ENCODE results near the gene ZNF821.
"Not testable (repeated sequence)": the region's sequence is repeated elsewhere in the genome, so short reads cannot be mapped to it uniquely, and the experiment has no call there.

The ZNF821 gene

GRCh38 chr16:71902656-71903365, 18.8 kb upstream of the ZNF821 start:
- DNase-seq = no peak

GRCh38 chr16:71899171-71899570, 15.2 kb upstream of the ZNF821 start:
- no peak for DNase-seq

- no peak for DNase-seq
Measured at GRCh38 chr16:71896764-71897368, 12.9 kb upstream of the ZNF821 start.

- peak; percentile 20 for DNase-seq
Measured at GRCh38 chr16:71895679-71896365, 11.8 kb upstream of the ZNF821 start.

- DNase-seq = peak; percentile 99
Measured at GRCh38 chr16:71894921-71895678, 11.1 kb upstream of the ZNF821 start, which contains the start of gene IST1. Gene IST1 (plus strand): TSS chr16:71895531. CDS start chr16:71915641, 20,110 bp downstream.

- peak; percentile 55 for DNase-seq
Measured at GRCh38 chr16:71894229-71894920, 10.4 kb upstream of the ZNF821 start.

GRCh38 chr16:71893888-71894228, 9.9 kb upstream of the ZNF821 start:
- DNase-seq = no peak

- DNase-seq = no peak
Measured at GRCh38 chr16:71889147-71889546, 5.2 kb upstream of the ZNF821 start.

GRCh38 chr16:71885261-71885650, 1.3 kb upstream of the ZNF821 start:
- DNase-seq = no peak

- peak; percentile 45 for DNase-seq
Measured at GRCh38 chr16:71883168-71883848, 674 bp downstream of the ZNF821 start.

- DNase-seq = peak; percentile 91
Measured at GRCh38 chr16:71882505-71883167, 1.3 kb downstream of the ZNF821 start.

GRCh38 chr16:71880176-71880575, 3.8 kb downstream of the ZNF821 start:
- DNase-seq = no peak

GRCh38 chr16:71878911-71879310, 5.1 kb downstream of the ZNF821 start:
- DNase-seq = no peak

- no peak for DNase-seq
Measured at GRCh38 chr16:71873199-71873598, 10.8 kb downstream of the ZNF821 start.

GRCh38 chr16:71870818-71871217, 13.2 kb downstream of the ZNF821 start:
- DNase-seq = no peak

GRCh38 chr16:71869089-71869488, 14.9 kb downstream of the ZNF821 start:
- no peak for DNase-seq

- no peak for DNase-seq
Measured at GRCh38 chr16:71867939-71868338, 16.0 kb downstream of the ZNF821 start.

GRCh38 chr16:71867175-71867574, 16.8 kb downstream of the ZNF821 start:
- DNase-seq = not testable (repeated sequence)

GRCh38 chr16:71865173-71865863, 18.7 kb downstream of the ZNF821 start:
- DNase-seq = no peak

GRCh38 chr16:71863995-71864394, 20.0 kb downstream of the ZNF821 start:
- no peak for DNase-seq

Data from CD4-positive, alpha-beta T cell treated with Interleukin-4 for 4 hours (primary cell).